K562 (cell line): ENCODE data around the gene ZNF358. TPM values are rescaled to one million over a fixed set of nuclear protein-coding genes. Genes with fewer than 3 reads are reported as not detected.

Source experiments
- C11orf30 ChIP-seq: fragments of 450-650 bp; IDR thresholded peaks from 2 replicates; pipeline ENCODE4 v1.6.1; 2016; ENCODE audit warnings: low read depth, mild to moderate bottlenecking
- CBX1 ChIP-seq: sonication (generic); IDR thresholded peaks from 2 replicates; pipeline ENCODE4 v1.6.1; 2016; ENCODE audit warnings: antibody characterized with exemption, low read depth, mild to moderate bottlenecking
- ELF4 ChIP-seq: fragments of 450-650 bp; formaldehyde crosslinking; IDR thresholded peaks from 2 replicates; pipeline ENCODE4 v1.4.0; 2022; ENCODE audit warnings: missing genetic modification characterization
- ESRRA ChIP-seq: fragments of 450-650 bp; IDR thresholded peaks from 2 replicates; pipeline ENCODE4 v1.6.1; 2014; ENCODE audit warnings: low read depth, mild to moderate bottlenecking, moderate library complexity, borderline replicate concordance
- FOXK1 ChIP-seq: sonication (generic); formaldehyde crosslinking; IDR thresholded peaks from 2 replicates; pipeline ENCODE4 v1.8.0; 2022; ENCODE audit warnings: missing genetic modification reagents, mild to moderate bottlenecking, borderline replicate concordance
- FOXK2 ChIP-seq, 2 experiments: fragments of 450-650 bp; IDR thresholded peaks in 1 of 2; conservative IDR thresholded peaks in 1 of 2; 2 replicates each; pipeline ENCODE4 v1.6.1; 2016; ENCODE audit warnings: low read depth in 2 of 2, mild to moderate bottlenecking in 1 of 2
- GTF3C2 ChIP-seq: IDR thresholded peaks from 3 replicates; pipeline ENCODE4 v1.6.1; 2011; ENCODE audit warnings: borderline replicate concordance, mild to moderate bottlenecking, moderate library complexity; ENCODE audit not compliant: insufficient read length; ENCODE audit errors: extremely low read depth
- HDAC3 ChIP-seq: fragments of 450-650 bp; IDR thresholded peaks from 2 replicates; pipeline ENCODE4 v1.6.1; 2018; ENCODE audit warnings: borderline replicate concordance, mild to moderate bottlenecking, moderate library complexity; ENCODE audit not compliant: partially characterized antibody
- MTA3 ChIP-seq: fragments of 450-650 bp; formaldehyde crosslinking; IDR thresholded peaks from 2 replicates; pipeline ENCODE4 v1.6.1; 2017; ENCODE audit warnings: mild to moderate bottlenecking, borderline replicate concordance
- RAD51 ChIP-seq: fragments of 450-650 bp; IDR thresholded peaks from 2 replicates; pipeline ENCODE4 v1.7.1; 2016; ENCODE audit warnings: low read depth, mild to moderate bottlenecking, borderline replicate concordance
- TFAP4 ChIP-seq: sonication (generic); formaldehyde crosslinking; IDR thresholded peaks from 2 replicates; pipeline ENCODE4 v1.8.0; 2022; ENCODE audit warnings: missing genetic modification reagents, mild to moderate bottlenecking, moderate library complexity, borderline replicate concordance
- ZNF277 ChIP-seq: fragments of 250-450 bp; sonication (Bioruptor Pico); IDR thresholded peaks from 2 replicates; pipeline ENCODE4 v1.8.0; 2022; ENCODE audit warnings: inconsistent platforms, mild to moderate bottlenecking, moderate library complexity, borderline replicate concordance
- polyA plus RNA-seq, 8 experiments: library from polyadenylated mRNA; depleted of rRNA in 4 of 8; stranded (reverse) in 5 of 8; unstranded in 3 of 8; fragments of >200 nt; fragmentation: Nextera tagmentation in 2 of 8; fragmentation: Illumina TruSeq in 1 of 8; extraction: Ambion mirVana in 2 of 8; extraction: Trizol in 1 of 8; gene quantifications; 2 replicates each; pipeline versions ENCODE4 v1.2.1 to v1.2.3, GENCODE V29; 2011 to 2014; ENCODE audit warnings: inconsistent platforms in 1 of 8, missing spikeins in 1 of 8
- total RNA-seq, 7 experiments: library from RNA; depleted of rRNA in 6 of 7; stranded (reverse); fragments of >200 nt in 6 of 7; fragmentation: Illumina TruSeq in 2 of 7; extraction: Trizol in 2 of 7; gene quantifications; 2 replicates each; pipeline versions ENCODE4 v1.2.1 to v1.2.3, GENCODE V29; 2011 to 2021; ENCODE audit warnings: low replicate concordance in 1 of 7

ZNF358 gene
- total and polyA plus RNA-seq, 9 of the 15 experiments (the other 6 are each of a cell fraction or from before 2014, with no cell fraction given), result 0.04 to 17.2 (median 4.9) TPM

- no peak for TF ChIP-seq HDAC3
- peak; percentile 35 to 68; a peak in 3 of 4 replicates for TF ChIP-seq FOXK2 (conservative IDR thresholded peaks at IDR 0.05 in 1 of 2, IDR thresholded peaks at IDR 0.05 in 1 of 2; ENCODE audit: low read depth in 2 of 2)
- TF ChIP-seq MTA3, result peak; percentile 55; the same call in 1 of the 2 replicates
- TF ChIP-seq ELF4, result peak; percentile 91
- no peak for TF ChIP-seq CBX1
- TF ChIP-seq TFAP4, result peak; percentile 15; the same call in 1 of the 2 replicates
- no peak for TF ChIP-seq C11orf30
- no peak for TF ChIP-seq GTF3C2
- peak; percentile 55; the same call in 1 of the 2 replicates for TF ChIP-seq ESRRA
- no peak for TF ChIP-seq FOXK1
- no peak for TF ChIP-seq ZNF277
- no peak for TF ChIP-seq RAD51
These were observed 9.2 kb upstream of the ZNF358 start (continued) for GRCh38 chr19:7506385-7507328.
